Osteoblast (primary cell): Measurements from ENCODE around the gene COL8A1. TPM values are rescaled to one million over a fixed set of nuclear protein-coding genes. Genes with fewer than 3 reads are reported as not detected.
A peak's percentile ranks its signal among the peaks of the same experiment; 100 is the strongest.

Experiments
- DNase-seq: peaks from one replicate; pipeline ENCODE4 v3.0.0; 2011; ENCODE audit warnings: low spot score, mixed read lengths; ENCODE audit not compliant: insufficient read length; ENCODE audit errors: missing footprints
- H2AFZ ChIP-seq: 2 replicates; pipeline ENCODE4 v1.6.0; 2011; ENCODE audit warnings: mild to moderate bottlenecking, low read length
- H3K27ac ChIP-seq: 2 replicates; pipeline ENCODE4 v1.5.1; 2011; ENCODE audit warnings: mild to moderate bottlenecking, low read depth, low read length, moderate library complexity
- H3K27me3 ChIP-seq: 2 replicates; pipeline ENCODE4 v1.6.0; 2012; ENCODE audit warnings: mild to moderate bottlenecking, control low read depth, inconsistent platforms, low read length, moderate library complexity; ENCODE audit not compliant: insufficient read depth
- H3K36me3 ChIP-seq: 2 replicates; pipeline ENCODE4 v1.5.1; 2011; ENCODE audit warnings: mild to moderate bottlenecking, low read length, control low read depth, moderate library complexity; ENCODE audit not compliant: insufficient read depth
- H3K4me1 ChIP-seq: 2 replicates; pipeline ENCODE4 v1.5.1; 2011; ENCODE audit warnings: mild to moderate bottlenecking, low read length, control low read depth, moderate library complexity; ENCODE audit not compliant: insufficient read depth
- H3K4me2 ChIP-seq: 2 replicates; pipeline ENCODE4 v1.6.0; 2011; ENCODE audit warnings: mild to moderate bottlenecking, low read length; ENCODE audit not compliant: insufficient read depth
- H3K4me3 ChIP-seq: fragments of 200-600 bp; sonication (generic); 3 replicates; pipeline ENCODE4 v1.5.1; 2012; ENCODE audit warnings: mild to moderate bottlenecking, low read length, inconsistent platforms; ENCODE audit not compliant: insufficient read depth
- H3K79me2 ChIP-seq: 2 replicates; pipeline ENCODE4 v1.6.0; 2012; ENCODE audit warnings: mild to moderate bottlenecking, low read length, control low read depth, inconsistent platforms; ENCODE audit not compliant: insufficient read depth
- H3K9me3 ChIP-seq: 2 replicates; pipeline ENCODE4 v1.5.1; 2011; ENCODE audit warnings: low read depth, low read length, control low read depth
- H4K20me1 ChIP-seq: 2 replicates; pipeline ENCODE4 v1.6.0; 2012; ENCODE audit warnings: mild to moderate bottlenecking, low read length, control low read depth; ENCODE audit not compliant: insufficient read depth
- CTCF ChIP-seq: IDR thresholded peaks from 2 replicates; pipeline ENCODE4 v1.5.1; 2011; ENCODE audit warnings: mild to moderate bottlenecking, low read depth, low read length, moderate library complexity; ENCODE audit errors: extremely low read depth
- total RNA-seq: library from RNA; depleted of rRNA; stranded (reverse); fragments of >200 nt; gene quantifications from 2 replicates; pipeline ENCODE4 v1.2.3, GENCODE V29; 2012

COL8A1 gene
- total RNA-seq, 1 donor, result 311 TPM

- DNase-seq, result no peak
- Histone ChIP-seq H2AFZ (no peak overlapping the region), H3K4me1 (peaks cover 12% of the 10 kb centered on the region), H3K79me2 (no peaks in the 10 kb centered on the region), H3K9me3 (no peaks in the 10 kb centered on the region), H3K36me3 (no peaks in the 10 kb centered on the region), H3K27me3 (no peaks in the 10 kb centered on the region), H4K20me1 (no peaks in the 10 kb centered on the region), H3K27ac (no peak overlapping the region), H3K4me3 (no peak overlapping the region), H3K4me2 (no peak overlapping the region)
- TF ChIP-seq CTCF, result no peak
Measured at GRCh38 chr3:99620976-99621375, 17.4 kb upstream of the COL8A1 start.

- H3K27ac ChIP-seq, result peak overlapping the region; percentile 41
Measured at GRCh38 chr3:99624496-99625236, 13.7 kb upstream of the COL8A1 start.

GRCh38 chr3:99625237-99625622 lies 13.2 kb upstream of the COL8A1 start:
- DNase-seq, result no peak

More at GRCh38 chr3:99624496-99625236, 13.7 kb upstream of the COL8A1 start:
- H3K4me3 ChIP-seq, result no peak overlapping the region
- H3K36me3 ChIP-seq, result no peaks in the 10 kb centered on the region
- DNase-seq, result no peak
- no peaks in the 10 kb centered on the region for H3K9me3 ChIP-seq
- H3K4me1 ChIP-seq, result peaks cover 32% of the 10 kb centered on the region
- H4K20me1 ChIP-seq, result no peaks in the 10 kb centered on the region
- H3K4me2 ChIP-seq, result no peak overlapping the region
- H3K27me3 ChIP-seq, result no peaks in the 10 kb centered on the region
- H3K79me2 ChIP-seq, result no peaks in the 10 kb centered on the region
- H2AFZ ChIP-seq, result peak overlapping the region; percentile 53
- TF ChIP-seq CTCF, result no peak

More at GRCh38 chr3:99625237-99625622, 13.2 kb upstream of the COL8A1 start:
- H3K9me3 ChIP-seq, result no peaks in the 10 kb centered on the region
- H4K20me1 ChIP-seq, result no peaks in the 10 kb centered on the region
- H3K27me3 ChIP-seq, result no peaks in the 10 kb centered on the region
- peak overlapping the region; percentile 33 for H3K4me2 ChIP-seq
- no peaks in the 10 kb centered on the region for H3K36me3 ChIP-seq
- H3K79me2 ChIP-seq, result no peaks in the 10 kb centered on the region
- peak overlapping the region; percentile 41 for H3K27ac ChIP-seq
- peak overlapping the region; percentile 53 for H2AFZ ChIP-seq
- H3K4me1 ChIP-seq, result peaks cover 32% of the 10 kb centered on the region
- H3K4me3 ChIP-seq, result no peak overlapping the region
- TF ChIP-seq CTCF, result no peak
